HG03342 (cell line): Measurements from ENCODE around the gene ALPI.

Experiments
- ATAC-seq: cut with Tn5 transposase; IDR thresholded peaks from one replicate; pipeline ENCODE4 v1.9.1; 2021; ENCODE audit warnings: mild to moderate bottlenecking, moderate library complexity; ENCODE audit not compliant: unreplicated experiment

Gene ALPI

GRCh38 chr2:232458661-232459418 lies 2.9 kb downstream of the ALPI start:
- no peak for ATAC-seq

- no peak for ATAC-seq
Observed at GRCh38 chr2:232459419-232460035, 3.6 kb downstream of the ALPI start.

- no peak for ATAC-seq
Observed at GRCh38 chr2:232460171-232460570, 4.2 kb downstream of the ALPI start.

GRCh38 chr2:232463701-232464543 lies 8.0 kb downstream of the ALPI start:
- ATAC-seq, result no peak

DNA sequence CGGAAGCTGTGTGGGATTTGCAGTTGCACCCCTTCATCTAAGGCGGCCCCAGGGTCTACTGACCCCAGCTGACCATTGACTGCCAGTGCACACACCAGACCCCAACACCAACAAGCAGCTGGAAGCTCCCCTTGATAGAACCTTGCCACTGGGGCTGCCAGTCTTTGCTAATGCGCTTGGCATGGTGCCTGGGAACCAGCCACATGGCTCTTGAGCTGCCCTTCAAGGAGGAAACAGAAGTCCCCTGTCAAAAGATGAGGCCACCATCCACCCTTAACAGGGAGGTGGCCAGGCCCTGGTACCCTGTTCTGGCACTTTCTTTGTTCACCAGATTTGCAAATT lies 8.6 kb downstream of the ALPI start:
- ATAC-seq, result no peak

DNA sequence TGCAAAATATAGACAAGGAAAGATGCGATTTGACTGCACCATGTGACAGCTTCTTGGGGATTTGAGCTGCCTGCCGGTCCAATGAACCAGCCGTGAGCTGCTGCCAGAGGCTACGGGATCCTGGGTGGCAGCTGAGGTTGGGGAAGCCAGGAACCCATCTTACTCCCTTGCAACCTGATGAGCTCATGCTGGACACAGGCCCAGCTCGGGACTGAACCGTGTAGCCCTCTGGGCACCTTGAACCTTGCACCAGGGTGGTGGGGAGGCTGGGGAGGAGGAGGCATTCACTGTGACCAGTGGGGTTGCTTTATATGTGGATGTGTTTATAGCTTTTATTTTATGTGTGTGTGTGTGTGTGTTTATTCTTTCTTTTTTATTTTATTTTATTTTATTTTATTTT lies 9.1 kb downstream of the ALPI start:
- ATAC-seq, result no peak

DNA sequence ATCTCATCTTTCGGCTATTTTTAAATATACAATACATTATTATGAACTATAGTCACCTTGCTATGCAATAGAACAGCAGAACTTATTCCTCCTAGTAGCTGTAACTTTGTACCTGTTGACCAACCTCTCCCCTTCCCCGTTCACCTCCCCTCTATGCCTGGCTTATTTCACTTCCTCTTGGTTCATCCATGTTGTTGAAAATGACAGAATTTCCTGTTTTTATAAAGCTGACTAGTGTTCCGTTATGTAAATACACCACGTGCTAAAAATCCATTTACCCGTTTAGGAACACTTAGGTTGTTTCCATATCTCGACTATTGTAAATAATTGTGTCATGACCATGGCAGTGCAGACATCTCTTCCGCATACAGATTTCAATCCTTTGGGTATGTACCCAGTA lies 10.3 kb downstream of the ALPI start:
- no peak for ATAC-seq

- no peak for ATAC-seq
Observed at GRCh38 chr2:232473467-232473890, 17.5 kb downstream of the ALPI start.

- ATAC-seq, result no peak
Observed at GRCh38 chr2:232476045-232476444, 20.1 kb downstream of the ALPI start.

- ATAC-seq, result no peak
Observed at GRCh38 chr2:232476791-232477190, 20.8 kb downstream of the ALPI start.

DNA sequence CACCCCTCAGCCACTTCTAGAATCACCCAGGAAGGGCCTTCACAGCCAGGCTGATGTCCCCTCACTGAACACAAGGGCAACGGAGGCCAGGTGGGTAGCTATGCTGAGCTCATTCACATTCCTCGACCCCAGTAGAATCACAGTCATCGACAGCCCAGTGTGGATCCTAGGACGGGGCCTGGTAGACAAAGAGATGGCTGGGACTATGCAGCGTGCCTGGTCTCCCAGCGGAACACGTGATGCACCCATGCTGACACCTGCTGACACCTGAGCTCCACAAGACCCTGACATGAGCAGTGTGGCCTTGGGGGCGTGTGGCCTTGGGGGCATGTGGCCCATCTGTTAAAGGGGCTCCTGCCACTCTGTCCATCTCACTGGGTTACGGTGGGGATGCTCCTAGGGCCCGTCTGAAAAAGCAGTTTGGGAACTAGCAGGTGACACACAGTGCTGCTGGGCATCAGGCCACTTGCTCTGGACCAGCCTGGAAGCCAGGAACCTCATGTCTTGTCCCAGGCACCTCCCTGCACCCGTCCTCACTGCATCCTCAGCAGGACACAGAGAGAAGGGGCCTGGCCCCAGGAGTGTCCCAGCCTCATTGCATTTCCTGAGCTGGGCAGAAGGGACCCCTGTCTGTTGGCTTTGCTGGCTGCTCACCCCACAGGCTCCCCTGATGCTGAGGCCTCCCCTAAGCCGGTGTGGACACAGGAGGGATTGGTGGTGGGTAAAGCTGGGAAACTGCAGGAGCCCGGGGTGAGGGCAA lies 22.0 kb downstream of the ALPI start:
- no peak for ATAC-seq

- ATAC-seq, result no peak
Observed at GRCh38 chr2:232478571-232479340, 22.8 kb downstream of the ALPI start.

DNA sequence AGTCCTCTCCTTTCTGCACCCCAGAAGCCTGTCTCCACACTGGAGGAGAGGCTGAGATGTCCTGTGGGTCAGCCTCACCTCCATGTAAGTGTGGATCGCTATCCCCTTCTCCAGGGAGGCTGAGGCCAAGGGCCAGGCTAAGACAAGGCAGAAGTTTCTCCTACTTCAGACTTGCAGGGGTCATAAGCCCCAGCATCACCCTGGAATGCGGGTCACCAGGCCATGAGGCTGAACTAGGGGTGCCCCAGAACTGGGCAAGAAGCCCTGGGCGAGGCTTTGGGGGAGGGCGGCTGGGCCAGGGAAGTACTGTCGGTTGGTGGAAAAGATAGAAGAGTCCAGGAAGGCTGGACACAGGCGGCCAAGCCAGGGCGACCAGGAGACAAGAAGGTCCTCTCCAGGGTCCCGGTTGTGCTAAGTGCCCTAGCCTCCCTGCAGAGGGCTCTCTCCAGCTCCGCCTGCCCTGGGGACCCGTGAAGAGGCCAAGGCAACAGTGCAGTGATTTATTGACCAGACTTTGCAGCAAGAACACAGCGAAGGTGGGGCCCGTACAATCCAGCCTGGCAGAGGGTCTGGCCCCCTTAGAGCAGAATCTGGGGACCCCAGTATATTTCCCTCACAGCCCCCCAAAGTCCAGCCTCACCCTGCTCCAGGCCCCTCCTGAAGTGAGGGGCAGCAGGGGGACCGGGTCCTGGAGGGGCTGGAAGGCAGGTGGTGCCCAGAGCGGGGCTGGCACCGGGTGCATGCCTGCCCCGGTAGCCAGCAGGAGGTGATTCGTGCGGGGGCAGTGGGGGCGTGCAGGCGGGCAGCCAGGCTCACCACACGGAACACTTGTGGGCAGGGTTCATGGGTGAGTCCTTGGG lies 23.6 kb downstream of the ALPI start:
- no peak for ATAC-seq

DNA sequence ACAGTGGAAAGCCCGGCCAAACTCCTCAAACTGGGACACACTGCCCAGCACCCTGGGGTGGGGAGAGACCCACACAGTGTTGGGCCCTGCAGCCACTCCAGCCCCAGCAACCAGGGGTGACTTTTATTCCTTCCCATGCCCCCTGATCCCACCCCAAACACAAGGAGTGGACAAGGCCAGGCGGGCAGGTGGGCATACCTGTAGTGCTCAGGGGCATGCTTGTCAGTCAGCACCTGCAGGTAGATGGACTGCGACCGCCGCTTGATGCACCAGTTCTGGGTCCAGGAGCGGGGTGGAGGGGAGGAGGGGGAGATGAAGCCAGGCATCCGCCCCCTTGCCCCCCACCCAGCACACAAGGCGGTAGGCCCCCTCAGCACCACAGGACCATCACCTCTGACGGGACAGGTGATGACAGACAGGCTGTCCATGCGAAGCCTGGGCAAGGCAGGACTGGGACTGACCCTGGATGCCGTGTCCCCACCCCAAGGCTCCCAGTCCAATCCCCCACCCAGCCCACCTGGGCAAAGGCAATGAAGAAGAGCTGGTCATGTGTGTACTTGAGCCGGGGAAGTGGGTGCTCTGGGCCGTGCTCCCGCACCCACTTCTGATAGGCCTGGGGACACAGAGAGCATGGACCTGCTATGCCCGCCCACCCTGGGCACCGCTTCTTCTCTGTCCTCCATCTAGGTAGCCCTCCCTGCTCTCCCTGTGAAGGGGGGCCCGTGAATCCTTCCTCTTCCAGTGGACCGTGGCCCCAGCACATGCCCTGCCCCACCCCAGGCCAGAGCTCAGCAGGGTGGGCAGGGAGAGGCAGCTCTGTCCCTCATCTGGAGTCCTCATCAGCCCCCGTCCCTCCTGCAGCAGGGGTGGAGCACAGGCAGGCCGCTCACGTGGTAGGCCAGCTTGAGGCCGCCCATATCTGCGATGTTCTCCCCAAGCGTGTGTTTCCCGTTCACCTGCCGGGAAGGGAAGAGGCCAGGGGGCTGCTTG lies 24.5 kb downstream of the ALPI start:
- ATAC-seq, result no peak

DNA sequence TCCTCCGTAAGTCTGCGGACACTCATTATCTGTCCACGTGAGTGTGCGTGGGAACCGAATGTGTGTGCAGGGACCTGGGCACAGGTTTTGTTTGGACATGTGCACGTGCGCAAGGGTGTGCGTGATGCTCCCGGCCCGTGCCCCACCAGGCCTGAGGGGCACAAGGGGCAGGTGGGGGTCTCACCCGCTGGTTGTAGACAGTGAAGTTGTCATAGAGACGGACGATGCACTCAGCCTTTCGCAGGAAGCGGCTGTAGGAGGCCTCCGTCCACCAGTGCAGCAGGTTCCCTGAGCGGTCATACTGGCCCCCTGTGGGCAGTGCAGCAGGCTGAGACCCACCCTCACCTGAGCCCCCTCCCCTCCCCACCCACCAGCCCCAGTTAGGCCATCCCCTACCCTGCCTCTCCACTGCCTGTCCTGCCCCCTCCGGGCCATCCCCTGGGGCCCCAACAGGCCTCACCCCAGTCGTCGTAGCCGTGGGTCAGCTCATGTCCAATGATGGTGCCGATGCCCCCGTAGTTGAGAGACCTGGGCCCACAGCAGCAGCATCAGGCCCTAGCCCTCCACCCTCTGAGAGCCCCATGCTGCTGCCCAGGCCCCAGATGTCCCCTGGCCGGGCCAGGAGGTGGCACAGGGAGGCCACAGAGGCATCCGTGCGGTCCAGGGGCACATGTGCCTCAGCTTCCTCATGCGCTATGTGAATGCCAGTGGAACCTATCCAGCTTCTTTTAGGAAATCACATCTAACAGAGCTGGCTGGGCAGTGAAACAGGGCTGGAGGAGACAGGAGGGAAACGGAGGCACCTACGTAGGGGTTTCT lies 25.6 kb downstream of the ALPI start:
- ATAC-seq, result no peak

DNA sequence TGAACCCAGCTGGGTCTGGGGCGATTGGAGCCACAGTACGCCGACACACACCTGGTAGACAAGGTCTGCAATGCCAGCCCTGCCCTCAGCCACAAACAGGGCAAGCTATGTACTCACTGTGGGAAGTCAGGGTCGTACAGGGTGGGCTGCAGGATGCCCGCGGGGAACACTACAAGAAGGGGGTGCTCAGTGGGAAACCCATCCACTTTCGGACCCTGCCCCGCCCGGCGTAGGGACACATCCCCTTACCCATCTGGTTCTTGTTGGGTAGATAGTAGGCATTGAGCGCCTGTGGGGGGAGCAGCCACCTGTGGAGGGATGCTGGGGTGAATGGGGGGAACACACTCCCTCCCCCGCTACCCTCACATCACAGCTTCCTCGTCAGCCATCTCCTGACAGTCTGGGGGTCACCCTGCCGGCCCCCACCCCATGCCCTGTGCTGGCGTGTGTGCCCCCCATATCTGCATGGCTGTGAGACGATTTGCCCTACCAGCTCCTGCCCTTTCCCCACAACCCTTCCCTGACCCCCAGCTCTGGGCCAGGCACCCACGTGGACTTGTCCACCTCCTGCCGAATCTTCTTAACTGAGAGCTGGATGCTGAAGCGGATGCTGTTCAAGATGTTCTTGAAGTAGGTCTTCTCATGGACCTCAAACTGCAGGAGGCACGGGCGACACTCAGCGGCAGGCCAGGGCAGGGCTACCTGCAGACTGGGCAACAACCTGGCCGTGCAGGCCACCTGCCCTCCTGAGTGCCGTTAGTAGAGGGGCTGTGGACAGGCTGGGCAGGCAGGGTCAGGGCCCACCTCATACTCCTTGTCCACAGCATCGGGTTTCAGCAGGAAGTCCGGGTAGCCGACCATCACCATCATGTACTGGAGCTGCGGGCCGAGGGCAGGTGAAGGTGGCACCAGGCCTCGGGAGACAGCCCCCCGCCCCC lies 26.6 kb downstream of the ALPI start:
- no peak for ATAC-seq
